GM21576 (cell line): ENCODE results near the gene GLCE.

Source experiments
- ATAC-seq: cut with Tn5 transposase; IDR thresholded peaks from one replicate; pipeline ENCODE4 v1.9.1; 2021; ENCODE audit warnings: mild to moderate bottlenecking, moderate library complexity; ENCODE audit not compliant: unreplicated experiment

GLCE gene

DNA sequence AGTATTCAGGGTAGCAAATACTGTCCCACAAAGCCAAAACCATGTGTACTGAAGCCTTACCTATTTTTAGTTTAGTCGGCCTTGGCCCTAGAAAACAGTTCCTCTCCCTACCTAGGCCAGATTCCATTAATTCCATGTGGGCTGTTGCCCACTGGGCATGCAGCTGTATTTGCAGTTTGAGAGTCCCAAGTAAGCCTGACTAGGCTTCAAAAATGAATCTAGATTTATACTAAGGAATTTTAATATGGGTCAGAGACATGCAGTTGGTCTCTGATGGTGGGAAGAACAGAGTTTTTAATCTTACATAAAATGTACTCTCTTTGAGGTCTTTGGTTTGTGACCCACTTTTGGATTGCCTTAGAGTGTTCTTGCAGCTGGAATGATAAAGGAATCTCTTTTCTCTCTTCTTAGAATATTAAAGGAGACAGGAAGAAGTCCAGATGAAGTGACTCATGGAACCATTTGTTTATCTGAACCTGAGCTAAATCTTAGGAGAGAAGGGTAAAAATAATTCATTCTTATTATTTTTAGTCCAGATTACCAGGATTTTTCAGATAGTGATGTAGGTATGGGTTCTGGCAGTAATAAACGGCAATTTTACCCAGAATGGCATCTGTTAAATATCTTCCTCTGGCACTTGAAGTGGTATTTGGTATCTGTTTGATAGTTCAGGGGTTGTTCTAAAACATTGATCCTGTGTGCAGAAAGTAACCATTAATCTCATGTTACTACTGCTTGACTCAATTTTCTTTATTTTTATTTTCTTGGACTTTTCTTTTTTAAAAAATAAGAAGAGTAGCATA, 33.8 kb downstream of the GLCE start:
- no peak for ATAC-seq

DNA sequence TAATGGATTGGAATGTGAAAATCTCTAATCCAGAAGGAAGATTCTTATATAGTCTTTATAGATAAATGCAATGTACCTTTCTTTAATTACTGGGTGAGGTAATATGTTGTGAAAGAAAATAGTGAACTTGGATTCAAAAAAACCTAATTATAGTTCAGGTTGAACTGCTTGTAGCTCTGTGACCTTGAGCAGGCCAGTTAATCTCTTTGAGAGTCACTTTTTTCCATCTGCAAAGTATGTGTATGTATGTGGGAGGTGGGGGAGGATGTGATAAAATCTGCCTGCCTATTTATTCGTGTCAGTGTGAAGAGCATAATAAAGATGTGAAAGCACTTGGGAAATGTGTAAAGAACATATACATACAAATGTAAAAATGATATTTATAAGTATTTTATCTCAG, 34.4 kb downstream of the GLCE start:
- no peak for ATAC-seq

DNA sequence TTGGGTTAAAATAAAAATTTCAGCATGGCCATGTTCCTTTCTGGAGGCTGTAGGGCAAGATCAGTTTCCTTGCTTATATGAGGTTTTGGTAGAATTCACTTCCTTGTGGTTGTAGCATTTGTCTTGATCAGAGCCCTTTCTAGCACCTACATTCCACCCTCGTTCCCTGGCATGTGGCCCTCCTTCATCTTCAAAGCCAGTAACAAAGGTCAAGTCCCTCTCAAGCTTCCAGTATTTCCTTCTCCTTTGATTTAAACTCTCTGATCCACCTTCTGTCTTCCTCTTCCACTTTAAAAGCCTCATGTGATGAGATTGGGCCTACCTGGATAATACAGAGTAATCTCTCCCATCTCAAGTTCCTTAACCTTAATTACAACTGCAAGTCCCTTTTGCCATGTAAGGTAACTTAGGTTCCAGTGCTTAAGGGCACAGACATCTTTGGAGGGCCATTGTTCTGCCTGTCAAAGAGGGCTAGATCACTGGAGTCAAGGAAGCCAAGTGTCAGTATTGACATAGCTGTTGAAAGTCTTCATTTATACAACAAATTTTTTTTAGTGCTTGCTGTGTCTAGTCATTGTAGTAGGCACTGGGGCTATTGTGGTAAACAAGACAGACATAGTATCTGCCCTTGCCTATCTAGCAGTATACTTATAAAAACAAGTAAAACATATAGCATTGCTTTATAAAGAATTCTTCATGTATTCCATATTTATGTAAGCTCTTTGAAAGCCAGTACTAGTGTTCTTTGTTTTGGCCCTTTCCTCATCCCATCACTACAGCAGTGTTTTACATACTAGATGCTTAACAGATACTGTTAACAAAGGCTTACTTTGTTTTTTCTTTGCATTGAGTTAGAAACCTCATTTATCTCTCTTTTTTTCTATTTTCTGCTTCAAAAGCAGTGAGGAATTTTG, 40.7 kb downstream of the GLCE start:
- ATAC-seq, result no peak

DNA sequence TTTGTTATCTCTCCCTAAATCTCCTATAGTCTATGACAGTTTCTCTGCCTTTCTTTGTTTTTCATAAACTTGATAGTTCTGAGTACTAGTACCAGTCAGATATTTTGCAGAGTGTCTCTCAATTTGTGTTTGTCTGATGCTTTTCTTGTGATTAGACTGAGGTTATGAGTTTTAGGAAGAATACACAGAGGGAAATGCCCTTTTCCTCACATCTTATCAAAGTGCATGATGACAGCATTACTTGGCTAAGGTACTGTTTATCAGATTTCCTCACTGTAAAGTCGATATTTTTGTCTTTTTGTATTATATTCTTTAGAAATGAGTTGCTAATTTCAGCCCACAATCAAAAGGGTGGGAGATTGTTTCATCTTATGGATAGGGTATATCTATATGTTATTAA, 45.6 kb downstream of the GLCE start:
- ATAC-seq, result no peak

DNA sequence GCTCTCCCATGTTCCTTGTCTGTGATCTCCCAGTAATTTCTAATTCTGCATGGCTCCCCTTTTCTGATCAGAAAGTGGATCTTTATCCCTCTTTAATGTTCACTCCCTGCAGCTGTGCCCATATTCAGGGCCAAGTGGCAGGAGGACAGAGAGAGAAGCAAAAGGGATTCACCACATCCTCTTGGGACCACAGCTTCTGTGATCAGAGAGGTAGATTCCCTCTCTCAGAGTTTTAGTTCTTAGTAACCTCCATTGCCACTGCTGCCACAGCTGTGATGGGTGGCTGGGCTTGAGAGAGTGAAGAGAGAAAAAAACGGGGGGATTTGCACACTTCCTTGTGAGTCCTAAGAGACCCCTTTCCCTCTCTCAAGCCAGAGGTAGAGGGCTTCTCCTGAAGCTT, 49.2 kb downstream of the GLCE start:
- ATAC-seq, result no peak

DNA sequence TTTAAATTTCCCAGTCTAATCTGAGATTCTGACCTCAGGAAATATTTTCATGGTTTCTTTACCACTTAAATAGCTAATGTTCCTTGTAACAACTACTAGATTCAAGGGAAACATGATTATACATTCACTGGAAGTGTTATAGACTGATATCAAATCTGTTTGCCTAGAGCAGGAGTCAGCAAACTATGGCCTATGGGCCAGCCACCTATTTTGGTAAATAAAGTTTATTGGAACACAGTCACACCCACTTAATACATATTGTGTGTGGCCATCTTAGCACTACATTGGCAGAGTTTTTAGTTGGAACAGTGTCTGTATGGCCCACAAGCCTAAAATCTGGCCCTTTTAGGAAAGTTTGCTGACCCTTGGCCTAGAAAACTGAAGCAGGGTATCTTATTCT, 50.1 kb downstream of the GLCE start:
- no peak for ATAC-seq

DNA sequence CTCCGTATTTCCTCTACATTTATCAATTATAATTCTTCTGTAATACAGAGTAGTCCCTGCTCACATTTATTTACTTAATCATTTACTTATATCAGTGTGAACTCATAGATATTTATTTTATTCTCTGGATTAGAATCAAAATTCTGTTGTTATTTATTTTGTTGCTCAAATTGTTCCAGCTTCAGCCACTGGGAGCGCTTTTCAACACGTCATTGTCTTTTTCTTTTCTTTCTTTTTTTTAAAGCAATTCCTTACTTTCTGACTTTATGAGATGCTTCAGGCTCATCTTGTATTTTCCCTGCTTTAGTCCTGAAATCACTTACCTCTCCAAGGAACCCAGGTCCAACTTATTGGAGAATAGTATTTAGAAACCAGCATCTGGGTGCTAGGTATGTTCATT, 53.4 kb downstream of the GLCE start:
- no peak for ATAC-seq

DNA sequence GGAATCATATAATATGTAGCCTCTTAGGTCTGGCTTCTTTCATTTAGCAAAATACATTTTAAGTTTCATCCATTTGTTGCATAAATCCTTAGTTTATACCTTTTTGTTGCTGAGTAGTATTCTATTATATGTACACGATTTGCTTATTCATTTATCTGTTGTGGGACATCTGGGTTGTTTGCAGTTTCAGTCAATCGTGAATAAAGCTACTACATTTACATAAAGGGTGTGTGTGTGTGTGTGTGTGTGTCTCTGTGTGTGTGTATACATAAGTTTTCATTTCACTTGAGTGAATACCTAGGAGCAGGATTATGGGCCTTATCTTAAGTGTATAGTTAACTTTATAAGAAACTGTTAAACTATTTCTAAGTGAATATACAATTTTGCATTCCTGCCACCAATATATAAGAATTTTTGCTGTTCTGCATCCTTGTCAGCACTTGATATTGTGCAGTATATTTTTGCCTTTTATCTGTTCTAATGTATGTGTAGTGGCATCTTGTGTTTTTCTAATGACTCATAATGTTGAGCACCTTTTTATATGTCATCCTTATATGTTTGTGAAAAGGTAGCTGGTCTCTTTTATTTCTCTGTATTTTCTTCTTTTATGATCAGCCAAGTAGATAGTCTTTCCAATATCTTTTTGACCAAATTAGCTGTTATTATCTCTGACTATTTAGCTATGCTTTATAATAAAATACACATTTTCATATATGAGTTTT, 55.0 kb downstream of the GLCE start:
- no peak for ATAC-seq

DNA sequence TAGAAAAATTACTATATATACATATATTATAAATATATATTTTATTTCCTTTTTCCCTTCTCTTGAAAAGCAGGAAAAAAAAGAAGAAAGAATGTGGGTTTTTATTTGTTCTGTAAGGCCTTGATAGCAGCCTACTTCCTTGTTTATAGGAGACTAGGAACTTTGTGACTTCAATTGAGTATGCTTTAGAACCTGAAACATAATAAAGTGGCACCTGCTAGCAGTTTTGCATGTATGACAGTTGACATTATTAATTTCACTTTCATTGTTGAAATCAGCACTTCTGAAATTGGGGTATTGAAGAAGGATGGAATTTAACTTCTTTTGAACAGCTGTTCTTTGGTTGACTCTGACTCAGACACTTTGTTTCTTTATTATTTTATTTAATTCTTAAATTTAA, 56.9 kb downstream of the GLCE start:
- no peak for ATAC-seq

DNA sequence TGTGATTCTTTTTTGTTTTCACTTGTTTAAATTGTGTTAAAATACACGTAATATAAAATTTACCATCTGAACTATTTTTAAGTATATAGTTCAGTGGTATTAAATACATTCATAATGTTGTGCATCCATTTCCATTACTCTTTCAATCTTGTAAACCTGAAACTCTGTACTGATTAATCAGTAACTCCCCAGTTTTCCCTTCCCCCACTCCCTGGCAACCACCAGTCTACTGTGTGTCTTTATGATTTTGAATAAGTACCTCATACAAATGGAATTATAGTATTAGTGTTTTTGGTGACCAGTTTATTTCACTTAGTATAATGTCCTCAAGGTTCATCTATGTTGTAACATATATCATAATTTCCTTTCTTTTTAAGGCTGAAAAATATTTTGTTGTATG, 59.3 kb downstream of the GLCE start:
- ATAC-seq, result no peak

DNA sequence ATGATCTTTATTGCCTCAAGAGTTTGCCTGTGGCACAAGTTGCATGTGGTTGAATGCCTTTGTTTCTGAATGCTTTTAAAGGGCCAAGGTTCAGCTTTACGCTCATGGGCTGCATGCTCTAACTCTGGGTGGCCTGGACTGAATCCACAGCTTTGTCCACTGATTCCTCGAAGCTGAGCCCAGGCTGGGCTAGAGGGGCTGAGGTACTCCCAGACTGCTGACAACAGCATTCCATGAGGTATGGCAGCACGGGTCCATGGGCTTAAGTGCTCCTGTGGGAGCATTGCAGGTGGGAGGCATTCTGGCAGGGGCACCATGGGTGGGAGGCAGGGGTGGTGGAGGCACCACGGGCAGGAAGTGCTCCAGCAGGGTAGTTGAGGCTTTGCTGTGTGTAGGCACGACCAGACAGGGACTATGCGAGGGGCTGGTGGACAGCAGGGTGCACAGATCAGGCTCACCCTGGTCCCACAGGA, 61.6 kb downstream of the GLCE start:
- ATAC-seq, result no peak

DNA sequence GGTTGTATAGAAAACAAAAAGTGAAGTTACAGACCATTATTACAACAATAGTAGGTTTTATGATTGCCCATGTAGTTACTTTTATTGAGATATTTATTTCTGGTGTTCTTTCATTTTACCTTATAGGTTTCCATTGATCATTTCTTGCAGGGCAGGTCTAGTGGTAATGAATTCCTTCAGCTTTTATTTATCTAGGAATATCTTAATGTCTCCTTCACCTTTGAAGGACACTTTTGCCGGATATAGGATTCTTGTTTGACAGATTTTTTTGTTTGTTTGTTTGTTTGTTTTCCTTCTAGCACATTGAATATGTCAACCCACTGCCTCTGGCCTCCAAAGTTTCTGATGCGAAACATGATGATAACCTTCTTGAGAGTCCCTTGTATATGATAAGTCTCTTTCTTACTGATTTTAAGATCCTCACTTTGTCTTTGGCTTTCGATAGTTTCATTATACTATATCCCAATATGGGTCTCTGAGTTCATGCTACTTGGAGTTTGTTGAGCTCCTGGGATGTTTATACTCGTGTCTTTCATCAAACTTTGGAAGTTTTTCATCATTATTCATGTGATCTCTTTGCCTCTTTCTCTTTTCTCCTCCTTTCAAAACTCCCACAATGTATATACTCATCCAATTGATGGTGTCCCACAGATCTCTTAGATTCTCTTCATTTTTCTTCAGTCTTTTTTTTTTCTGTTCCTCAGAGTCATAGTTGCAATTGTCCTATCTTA, 62.8 kb downstream of the GLCE start:
- no peak for ATAC-seq

DNA sequence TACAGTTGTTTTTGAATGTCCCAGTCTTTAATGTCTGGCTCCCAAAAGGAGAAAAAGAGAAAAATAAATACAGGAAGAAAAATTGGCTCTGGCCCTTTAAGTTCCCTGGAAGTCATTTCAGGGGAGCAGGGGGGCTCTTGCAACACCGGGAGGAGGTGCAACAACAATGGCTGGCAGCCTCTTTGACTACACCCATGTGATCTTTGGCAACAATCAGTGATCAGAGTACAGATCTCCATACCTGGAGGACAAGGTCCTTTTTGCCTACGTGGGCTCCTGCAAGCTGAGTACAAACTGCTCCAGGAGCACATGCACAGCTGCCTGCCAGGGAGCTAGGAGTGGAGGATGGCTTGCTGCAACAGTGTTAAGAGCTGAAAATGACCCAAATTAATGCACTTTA, 63.9 kb downstream of the GLCE start:
- no peak for ATAC-seq

DNA sequence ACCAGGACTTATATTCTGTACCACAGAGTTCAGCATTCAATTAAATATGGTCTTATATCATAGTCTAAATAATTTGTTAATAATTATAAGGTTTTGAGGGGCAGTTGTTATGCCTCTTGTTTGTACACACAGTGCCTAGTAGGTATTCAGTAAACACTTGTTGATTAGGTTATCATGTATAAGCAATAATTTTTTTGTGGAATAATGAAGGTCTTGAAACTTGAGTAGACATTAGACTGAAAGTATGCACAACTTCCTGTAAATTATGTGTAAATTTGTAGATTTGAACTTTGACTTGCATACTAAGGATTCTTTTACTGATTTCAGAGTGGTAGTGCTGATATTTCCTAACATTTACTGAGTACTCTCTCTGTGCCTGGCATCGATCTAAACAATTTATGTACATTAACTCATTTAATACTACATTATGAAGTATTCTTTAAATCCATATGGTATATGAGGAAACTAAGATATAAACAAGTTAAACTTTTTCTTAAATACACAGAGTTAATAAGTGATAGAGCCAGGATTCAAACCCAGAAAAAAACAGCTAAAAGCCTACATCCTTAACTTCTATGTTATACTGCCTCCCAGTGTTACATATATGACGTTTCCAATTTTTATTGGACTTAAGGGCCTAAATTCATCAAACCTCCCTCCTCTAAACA, 65.1 kb downstream of the GLCE start:
- ATAC-seq, result no peak

DNA sequence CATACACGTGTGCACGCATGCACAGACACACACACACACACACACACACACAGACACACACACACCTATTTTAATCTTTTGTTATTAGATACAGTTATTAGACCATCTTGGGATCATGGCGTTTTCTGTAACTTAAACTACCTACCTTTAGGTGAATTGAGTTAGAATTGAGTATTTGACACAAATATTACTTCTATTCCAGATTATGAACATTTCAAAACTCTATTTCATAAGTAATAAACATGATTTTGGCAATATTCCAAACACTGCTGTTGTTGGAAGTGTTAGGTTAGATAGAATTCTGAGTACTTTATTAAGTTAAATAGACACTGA, 65.6 kb downstream of the GLCE start:
- ATAC-seq, result no peak

DNA sequence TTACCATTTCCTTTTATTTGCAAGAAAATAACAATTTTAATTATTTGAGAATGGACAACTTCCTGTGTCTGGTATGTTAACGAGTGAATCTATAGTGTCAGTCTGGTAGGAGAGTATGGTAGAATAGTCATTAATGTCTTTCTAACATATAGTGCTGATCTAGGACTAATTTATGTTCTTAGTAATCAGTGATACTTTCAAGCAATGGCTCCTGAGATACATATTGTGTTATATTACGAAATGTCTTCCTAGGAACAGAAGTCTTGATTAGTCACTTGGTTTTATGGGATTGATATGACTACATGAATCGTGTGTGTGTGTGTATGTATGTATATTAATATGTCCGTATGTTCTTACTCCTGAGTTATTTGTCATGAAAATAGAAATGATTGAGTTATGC, 71.7 kb downstream of the GLCE start:
- no peak for ATAC-seq

DNA sequence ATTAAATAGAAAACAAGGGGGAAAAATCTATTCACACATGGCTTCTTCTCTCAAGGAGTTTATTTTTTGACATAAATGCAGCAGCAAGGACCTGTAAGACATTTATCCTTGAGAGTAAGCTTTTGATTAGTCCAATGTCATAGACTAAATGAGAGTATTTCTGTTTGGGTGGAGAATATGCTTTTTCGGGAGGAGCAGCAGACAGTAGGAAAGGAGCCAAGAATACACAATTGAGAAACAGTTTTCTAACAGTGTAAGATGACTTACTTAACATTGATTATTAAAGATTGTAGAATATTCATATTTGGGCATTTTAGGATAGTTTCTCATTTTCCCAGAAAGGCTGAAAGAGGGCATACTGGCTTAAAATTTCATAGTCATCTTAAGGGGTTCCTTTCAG, 72.3 kb downstream of the GLCE start:
- no peak for ATAC-seq

DNA sequence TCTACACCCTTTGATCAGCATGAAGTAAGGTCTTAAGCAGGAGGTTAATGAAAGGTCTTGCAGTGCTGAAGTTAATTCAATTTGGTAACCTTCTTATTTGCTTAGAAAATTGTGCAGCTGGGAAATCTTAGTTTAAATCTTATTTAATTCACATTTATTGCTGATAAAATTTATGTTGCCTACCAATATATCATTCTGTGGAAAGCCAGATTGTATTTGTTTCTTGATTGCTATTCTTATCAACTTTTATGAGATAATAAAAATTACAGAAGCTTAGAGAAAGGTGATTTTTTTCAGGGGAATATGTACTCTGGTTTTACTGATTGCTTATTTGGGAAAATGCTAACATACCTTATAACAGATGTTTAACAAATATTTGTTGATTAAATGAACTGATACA, 74.2 kb downstream of the GLCE start:
- ATAC-seq, result no peak

DNA sequence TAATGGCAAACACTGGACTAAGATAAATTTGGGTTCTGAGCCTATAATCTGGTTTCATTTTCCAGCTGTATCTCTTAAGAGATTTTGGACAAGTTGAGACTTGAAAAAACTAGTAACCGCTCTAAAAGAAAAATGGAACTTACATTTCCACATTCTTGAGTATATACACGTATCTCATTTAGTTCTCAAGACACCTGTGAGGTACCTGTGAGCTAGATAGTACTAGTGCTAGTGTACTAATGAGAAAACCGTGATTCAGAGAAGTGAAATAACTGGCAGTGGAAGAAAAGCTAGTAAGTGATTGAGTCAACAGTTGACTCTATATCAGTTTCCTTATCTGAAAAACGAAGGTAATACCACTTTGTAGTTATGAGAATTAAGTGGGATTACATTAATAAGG, 76.1 kb downstream of the GLCE start:
- ATAC-seq, result no peak

DNA sequence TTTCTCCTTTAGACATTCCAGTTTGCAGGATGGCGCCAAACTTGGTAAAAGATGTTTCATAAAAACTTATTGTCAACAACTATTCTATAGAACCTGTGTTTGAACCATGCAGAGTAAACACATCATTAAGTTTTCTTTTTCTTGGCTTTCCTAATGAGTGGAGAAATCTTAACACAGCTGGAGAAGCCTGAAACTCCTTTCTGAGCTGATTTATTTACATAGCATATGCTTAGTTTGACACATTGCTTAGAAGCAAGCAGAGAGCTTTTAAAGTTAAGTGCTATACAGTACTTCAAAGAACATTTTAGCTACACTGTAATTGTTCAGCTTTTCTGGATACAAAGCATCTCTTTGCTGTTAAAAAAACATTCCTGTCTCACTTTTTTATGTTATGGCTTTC, 77.3 kb downstream of the GLCE start:
- ATAC-seq, result no peak
